ENCODE results near the gene SPDYE17.
"Not testable (repeated sequence)": the region's sequence is repeated elsewhere in the genome, so short reads cannot be mapped to it uniquely, and the experiment has no call there.

SPDYE17 gene

GRCh38 chr7:76998764-76999450 lies 33.3 kb downstream of the SPDYE17 start:
- DNase-seq, result peak in 1 of 5 donors; percentile 18

DNA sequence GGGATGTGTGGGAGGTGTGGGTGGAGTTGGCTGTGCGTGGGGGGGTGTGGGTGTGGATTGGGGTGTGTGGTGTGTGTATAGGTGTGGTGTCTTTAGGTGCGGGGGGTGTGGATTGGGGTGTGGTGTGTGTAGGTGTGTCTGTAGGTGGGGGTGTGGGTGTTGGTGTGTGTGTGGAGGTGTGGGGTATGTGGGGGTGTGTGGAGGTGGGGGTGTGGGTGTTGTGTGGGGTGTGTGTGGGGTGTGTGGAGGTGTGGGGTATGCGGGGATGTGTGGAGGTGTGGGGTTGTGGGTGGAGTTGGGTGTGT lies 33.9 kb downstream of the SPDYE17 start:
- no peak for DNase-seq

DNA sequence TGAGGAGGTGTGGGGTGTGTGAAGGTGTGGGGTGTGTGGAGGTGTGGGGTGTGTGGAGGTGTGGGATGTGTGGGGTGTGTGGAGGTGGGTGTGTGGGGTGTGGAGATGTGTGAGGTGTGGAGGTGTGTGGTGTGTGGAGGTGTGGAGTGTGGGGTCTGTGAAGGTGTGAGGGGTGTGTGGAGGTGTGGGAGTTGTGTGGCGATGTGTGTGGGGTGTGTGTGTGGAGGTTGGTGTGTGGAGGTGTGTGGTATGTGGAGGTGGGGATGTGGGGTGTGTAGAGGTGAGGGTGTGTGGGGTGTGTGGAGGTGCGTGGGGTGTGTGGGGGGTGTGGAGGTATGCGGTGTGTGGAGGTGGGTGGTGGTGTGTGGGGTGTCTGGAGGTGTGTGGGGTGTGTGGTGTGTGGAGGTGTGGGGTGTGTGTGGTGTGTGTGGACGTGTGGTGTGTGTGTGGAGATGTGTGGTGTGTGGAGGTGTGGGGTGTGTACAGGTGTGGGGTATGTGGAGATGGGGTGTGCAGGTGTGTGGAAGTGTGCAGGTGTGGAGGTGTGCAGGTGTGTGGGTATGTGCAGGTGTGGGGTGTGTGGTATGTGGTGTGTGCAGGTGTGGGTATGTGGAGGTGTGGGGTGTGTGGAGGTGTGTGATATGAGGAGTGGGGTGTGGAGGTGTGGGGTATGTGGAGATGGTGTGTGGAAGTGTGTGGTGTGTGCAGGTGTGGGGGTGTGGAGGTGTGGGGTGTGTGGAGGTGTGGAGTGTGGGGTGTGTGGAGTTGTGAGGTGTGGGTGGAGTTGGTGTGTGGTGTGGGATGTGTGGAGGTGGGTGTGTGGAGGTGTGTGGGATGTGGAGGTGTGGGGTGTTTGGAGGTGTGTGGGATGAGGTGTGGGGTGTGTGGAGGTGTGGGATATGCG lies 34.5 kb downstream of the SPDYE17 start:
- DNase-seq, result no peak

GRCh38 chr7:76996932-76997331 lies 35.2 kb downstream of the SPDYE17 start:
- DNase-seq, result not testable (repeated sequence)

GRCh38 chr7:76994286-76994685 lies 37.9 kb downstream of the SPDYE17 start:
- DNase-seq, result not testable (repeated sequence)

- DNase-seq, result not testable (repeated sequence)
These were observed 38.3 kb downstream of the SPDYE17 start for GRCh38 chr7:76993831-76994230.

- DNase-seq, result not testable (repeated sequence)
These were observed 39.3 kb downstream of the SPDYE17 start for GRCh38 chr7:76992871-76993270.

GRCh38 chr7:76992204-76992603 lies 40.0 kb downstream of the SPDYE17 start:
- DNase-seq, result not testable (repeated sequence)

- not testable (repeated sequence) for DNase-seq
These were observed 42.0 kb downstream of the SPDYE17 start for GRCh38 chr7:76990202-76990601.

DNA sequence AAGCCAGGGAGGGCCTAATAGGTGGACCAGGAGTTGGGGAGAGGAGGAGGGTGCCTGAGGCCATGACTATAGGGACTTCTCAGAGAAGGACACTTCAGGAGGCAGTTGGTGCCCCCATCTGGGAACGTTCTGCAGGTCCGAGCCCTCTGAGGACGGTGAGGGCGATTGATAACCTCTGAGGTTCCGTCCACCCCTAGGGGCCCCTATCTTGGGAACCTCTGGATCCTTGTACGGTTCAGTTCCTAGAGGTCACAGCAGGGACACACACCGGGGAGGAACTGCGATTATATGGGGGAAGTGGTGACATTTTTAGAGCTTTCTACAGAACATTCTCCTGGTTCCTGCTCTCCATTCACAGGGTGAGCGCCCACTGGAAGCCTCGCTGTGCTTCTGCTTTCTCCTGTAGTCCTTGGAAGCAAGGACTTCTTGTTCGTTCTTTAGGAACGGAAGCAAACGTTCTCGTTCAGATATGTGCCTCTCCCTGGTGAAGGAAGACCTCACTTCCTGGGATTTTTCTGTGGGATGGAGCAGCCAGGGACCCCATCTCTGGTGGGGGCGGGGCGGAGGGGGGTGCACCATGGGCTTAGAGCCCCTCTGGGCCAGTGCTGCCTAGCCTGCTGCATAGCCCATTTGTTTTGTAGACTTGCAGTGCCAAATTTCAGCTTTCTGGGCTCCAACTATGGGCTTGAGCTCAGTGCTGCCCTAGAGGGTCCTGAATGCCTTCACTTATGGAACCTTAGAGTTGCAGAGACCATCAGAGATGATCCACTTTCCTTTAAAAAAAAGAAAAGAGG lies 46.0 kb downstream of the SPDYE17 start:
- DNase-seq, result not testable (repeated sequence)

- DNase-seq, result not testable (repeated sequence)
These were observed 47.4 kb downstream of the SPDYE17 start for GRCh38 chr7:76984784-76985136.

GRCh38 chr7:76983937-76984783 lies 48.0 kb downstream of the SPDYE17 start:
- not testable (repeated sequence) for DNase-seq

GRCh38 chr7:76983333-76983732 lies 48.8 kb downstream of the SPDYE17 start:
- DNase-seq, result not testable (repeated sequence)

GRCh38 chr7:76982501-76982900 lies 49.7 kb downstream of the SPDYE17 start:
- DNase-seq, result not testable (repeated sequence)

GRCh38 chr7:76981187-76981970 lies 50.8 kb downstream of the SPDYE17 start:
- DNase-seq, result not testable (repeated sequence)

DNA sequence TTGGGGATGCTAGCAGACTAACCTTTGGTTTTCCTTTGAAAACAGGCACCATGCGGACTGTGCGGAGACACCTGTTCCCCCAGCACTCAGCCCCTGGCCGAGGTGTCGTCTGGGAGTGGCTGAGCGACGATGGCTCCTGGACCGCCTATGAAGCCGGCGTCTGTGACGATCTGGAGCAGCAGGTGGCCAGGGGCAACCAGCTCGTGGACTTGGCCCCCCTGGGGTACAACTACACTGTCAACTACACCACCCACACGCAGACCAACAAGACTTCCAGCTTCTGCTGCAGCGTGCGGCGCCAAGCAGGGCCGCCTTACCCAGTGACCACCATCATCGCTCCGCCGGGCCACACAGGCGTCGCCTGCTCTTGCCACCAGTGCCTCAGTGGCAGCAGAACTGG lies 51.6 kb downstream of the SPDYE17 start:
- DNase-seq, result not testable (repeated sequence)

- DNase-seq, result not testable (repeated sequence)
These were observed 54.3 kb downstream of the SPDYE17 start for GRCh38 chr7:76977761-76978367.

DNA sequence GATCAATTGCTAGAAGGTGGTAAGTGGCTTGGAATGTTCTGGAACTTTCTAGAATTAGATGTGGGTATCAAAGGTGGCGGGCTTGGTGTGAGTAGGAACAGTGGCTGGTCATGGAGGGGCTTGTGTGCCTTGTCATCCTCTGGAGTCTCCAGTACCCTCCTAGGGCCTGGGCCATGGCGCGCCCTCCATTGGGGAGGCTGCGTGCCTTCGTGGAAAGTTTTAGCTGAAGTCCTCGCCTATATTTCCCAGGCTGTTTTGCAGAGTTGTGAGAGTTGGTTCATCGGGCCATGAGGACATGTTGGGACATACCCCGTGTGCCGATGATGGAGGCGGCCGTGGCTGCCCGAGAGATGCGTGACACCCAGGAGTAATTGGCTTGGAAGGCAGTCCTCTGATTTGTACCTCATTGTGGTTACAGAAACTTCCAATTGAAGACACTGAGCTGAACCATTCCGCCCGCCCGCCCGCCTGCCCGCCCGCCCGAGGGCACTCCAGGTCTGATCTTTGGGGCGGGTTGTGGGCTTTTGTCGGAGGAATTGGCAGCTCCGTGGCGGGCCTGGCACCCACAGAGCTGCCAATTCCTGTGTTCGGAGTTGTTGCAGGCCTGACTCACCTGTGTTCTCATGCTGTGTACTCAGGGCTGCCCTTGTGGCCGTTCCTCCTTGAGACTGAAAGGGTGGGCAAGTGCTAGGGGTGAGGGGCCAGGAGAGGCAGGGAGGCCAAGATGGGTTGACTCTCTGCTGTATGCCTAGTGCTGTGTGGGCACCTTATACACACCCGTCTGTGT lies 57.2 kb downstream of the SPDYE17 start:
- DNase-seq, result not testable (repeated sequence)

- not testable (repeated sequence) for DNase-seq
These were observed 57.8 kb downstream of the SPDYE17 start for GRCh38 chr7:76974336-76974735.

GRCh38 chr7:76972391-76972790 lies 59.8 kb downstream of the SPDYE17 start:
- not testable (repeated sequence) for DNase-seq
